Uterus (tissue), 4 donors: ENCODE data around the gene GFOD2. TPM values are rescaled to one million over a fixed set of nuclear protein-coding genes. Genes with fewer than 3 reads are reported as not detected.

Experiments
- DNase-seq, 2 donors: peaks; one replicate each; pipeline ENCODE4 v3.0.0-alpha.2; 2019 to 2020
- H3K27ac ChIP-seq, 2 donors: fragments of 200-600 bp; sonication (generic); 1 replicate in 1 of 2; 2 replicates in 1 of 2; pipeline ENCODE4 v1.5.1; 2016 to 2018
- H3K27me3 ChIP-seq, 2 donors: fragments of 200-600 bp; sonication (generic); one replicate each; pipeline ENCODE4 v1.5.1; 2018 to 2019; ENCODE audit warnings: control low read depth in 1 of 2
- H3K36me3 ChIP-seq, 2 donors: fragments of 200-600 bp; sonication (generic); one replicate each; pipeline ENCODE4 v1.5.1; 2019; ENCODE audit warnings: control low read depth in 1 of 2
- H3K4me1 ChIP-seq, 2 donors: fragments of 200-600 bp; sonication (generic); one replicate each; pipeline ENCODE4 v1.5.1; 2018 to 2019; ENCODE audit warnings: control low read depth in 1 of 2
- H3K4me3 ChIP-seq, 2 donors: fragments of 200-600 bp; sonication (generic); 1 replicate in 1 of 2; 2 replicates in 1 of 2; pipeline ENCODE4 v1.5.1; 2018 to 2019; ENCODE audit warnings: mild to moderate bottlenecking in 1 of 2
- H3K9me3 ChIP-seq, 2 donors: fragments of 200-600 bp; sonication (generic); one replicate each; pipeline ENCODE4 v1.5.1; 2019; ENCODE audit warnings: control low read depth in 1 of 2
- CTCF ChIP-seq, 4 experiments: fragments of 200-600 bp in 2 of 4; fragments of 450-650 bp in 2 of 4; sonication (generic) in 2 of 4; IDR thresholded peaks; one replicate each; pipeline ENCODE4 v1.5.1; 2016 to 2019; ENCODE audit warnings: antibody characterized with exemption in 4 of 4, mild to moderate bottlenecking in 2 of 4, moderate library complexity in 1 of 4
- POLR2A ChIP-seq, 2 donors: fragments of 450-650 bp; IDR thresholded peaks; one replicate each; pipeline ENCODE4 v1.6.1; 2016; ENCODE audit warnings: antibody characterized with exemption in 2 of 2, mild to moderate bottlenecking in 1 of 2, moderate library complexity in 1 of 2
- intact Hi-C: fragments of 100-400 bp; cut with DNase I; formaldehyde crosslinking; loops from one replicate; pipeline ENCODE4 v1.15.1; 2023; ENCODE audit warnings: low total_unique reads
- total RNA-seq, 4 donors: library from RNA; depleted of rRNA in 3 of 4; stranded (reverse); fragments of >200 nt in 3 of 4; gene quantifications; one replicate each; pipeline versions ENCODE4 v1.1.0 to v1.2.4, GENCODE V29; 2014 to 2023
- donor health status: DM: yes; HTN: yes; CAD: no.

The GFOD2 gene
- total RNA-seq, 4 donors from 2014 or later: 11.0 to 28.5 (median 26.3) TPM

DNA sequence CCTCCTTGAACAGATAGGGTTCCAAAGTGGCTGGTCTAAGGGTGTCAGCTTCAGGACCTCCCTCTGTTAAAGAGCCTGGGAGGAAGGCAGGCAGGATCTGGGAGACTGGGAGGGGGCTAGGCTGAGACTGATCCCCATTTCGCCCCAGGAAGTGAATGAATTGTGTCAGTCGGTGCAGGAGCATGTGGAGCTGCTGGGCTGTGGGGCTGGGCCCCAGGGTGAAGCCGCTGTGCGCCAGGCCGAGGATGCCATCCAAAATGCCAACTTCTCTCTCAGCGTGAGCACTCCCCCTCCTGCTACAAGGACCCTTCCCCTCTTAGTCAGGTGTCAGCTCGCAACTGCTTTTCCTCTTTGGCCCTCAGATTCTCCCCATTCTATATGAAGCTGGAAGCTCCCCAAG is 68.1 kb downstream of the GFOD2 start:
- Histone ChIP-seq H3K27ac (no peak overlapping the region), H3K4me3 (no peak overlapping the region), H3K9me3 (no peaks in the 10 kb centered on the region), H3K27me3 (peaks cover 30 to 37% of the 10 kb centered on the region in 2 donors), H3K4me1 (peaks cover 0 to 13% of the 10 kb centered on the region in 2 donors), H3K36me3 (no peaks in the 10 kb centered on the region)
- intact Hi-C loops: no loop called here
- TF ChIP-seq POLR2A (IDR thresholded peaks at IDR 0.05): no peak
- TF ChIP-seq CTCF (IDR thresholded peaks at IDR 0.05): no peak
- peak in 1 of 2 donors; percentile 9 for DNase-seq

DNA sequence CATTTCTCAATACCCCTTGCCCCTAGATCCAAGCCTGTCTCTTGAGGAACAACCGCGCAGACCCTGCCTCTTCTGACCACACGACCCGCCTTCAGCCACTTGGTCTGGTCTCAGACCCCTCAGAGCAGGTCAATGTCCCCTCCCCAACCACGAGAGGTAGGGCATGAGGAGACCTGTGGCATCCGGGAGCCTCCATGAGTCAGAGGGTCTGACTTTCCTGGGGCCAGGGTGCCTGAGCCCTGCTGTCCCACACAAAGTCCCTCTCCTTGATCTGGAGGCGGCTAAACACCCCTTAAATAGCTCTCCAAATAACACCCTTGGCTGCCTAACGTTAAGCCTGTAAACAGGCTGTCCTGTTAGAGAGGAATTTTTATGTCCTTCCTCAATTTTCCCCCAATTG is 69.1 kb downstream of the GFOD2 start:
- DNase-seq: no peak
- intact Hi-C loops: no loop called here
- no peak overlapping the region for H3K4me3 ChIP-seq
- no peaks in the 10 kb centered on the region for H3K36me3 ChIP-seq
- H3K27ac ChIP-seq: no peak overlapping the region
- H3K9me3 ChIP-seq: no peaks in the 10 kb centered on the region
- TF ChIP-seq CTCF (IDR thresholded peaks at IDR 0.05) (no peak), POLR2A (IDR thresholded peaks at IDR 0.05) (no peak)
- H3K27me3 ChIP-seq: peaks cover 33 to 46% of the 10 kb centered on the region in 2 donors
- peaks cover 0 to 15% of the 10 kb centered on the region in 2 donors for H3K4me1 ChIP-seq

DNA sequence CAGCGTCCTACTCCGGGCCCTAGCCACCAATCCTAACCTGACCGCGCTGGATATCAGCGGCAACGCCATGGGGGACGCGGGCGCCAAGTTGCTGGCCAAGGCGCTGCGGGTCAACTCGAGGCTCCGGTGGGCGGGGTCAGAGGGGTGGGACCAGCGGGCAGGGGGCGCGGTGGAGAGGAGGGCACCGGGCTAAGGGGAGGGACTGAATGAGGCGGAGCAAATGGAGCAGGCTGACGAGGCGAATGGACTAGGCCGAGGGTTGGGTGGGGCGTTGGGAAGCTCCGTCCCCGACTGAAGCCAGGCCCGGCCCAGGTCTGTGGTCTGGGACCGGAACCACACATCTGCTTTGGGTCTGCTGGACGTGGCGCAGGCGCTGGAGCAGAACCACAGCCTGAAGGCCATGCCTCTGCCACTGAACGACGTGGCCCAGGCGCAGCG is 69.6 kb downstream of the GFOD2 start:
- Histone ChIP-seq H3K36me3 (no peaks in the 10 kb centered on the region), H3K4me3 (no peak overlapping the region), H3K4me1 (peaks cover 0 to 18% of the 10 kb centered on the region in 2 donors), H3K9me3 (no peaks in the 10 kb centered on the region), H3K27me3 (peaks cover 33 to 41% of the 10 kb centered on the region in 2 donors), H3K27ac (no peak overlapping the region)
- TF ChIP-seq CTCF (IDR thresholded peaks at IDR 0.05) (no peak), POLR2A (IDR thresholded peaks at IDR 0.05) (no peak)
- DNase-seq: no peak
- intact Hi-C loops: no loop called here

DNA sequence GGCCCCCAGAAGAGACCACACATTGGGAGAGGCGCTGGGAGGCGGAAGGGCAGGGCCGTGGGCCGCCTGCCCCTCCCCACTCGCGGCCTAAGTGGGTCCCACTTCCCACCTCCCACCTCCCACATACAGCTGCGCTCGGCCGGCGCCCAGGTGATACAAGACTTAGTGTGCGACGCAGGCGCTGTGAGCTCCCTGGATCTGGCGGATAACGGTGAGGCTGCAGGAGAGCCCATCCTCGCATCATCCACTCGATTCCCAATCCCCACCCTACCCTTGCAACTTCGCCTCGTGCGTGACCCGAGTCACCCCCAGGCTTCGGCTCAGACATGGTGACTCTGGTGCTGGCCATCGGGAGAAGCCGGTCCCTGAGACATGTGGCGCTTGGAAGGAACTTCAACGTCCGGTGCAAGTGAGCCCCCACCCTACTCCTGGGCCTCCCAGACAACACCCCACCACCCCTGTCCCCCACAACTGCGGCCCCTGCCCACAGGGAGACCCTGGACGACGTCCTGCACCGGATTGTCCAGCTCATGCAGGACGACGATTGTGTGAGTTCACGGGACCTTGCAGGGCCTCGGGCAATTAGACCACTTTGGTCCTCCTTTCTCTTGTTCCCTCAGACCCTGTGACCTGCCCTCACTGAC is 70.2 kb downstream of the GFOD2 start:
- intact Hi-C loops: no loop called here
- H3K27me3 ChIP-seq: peaks cover 32 to 35% of the 10 kb centered on the region in 2 donors

More for the DNA sequence above, 70.2 kb downstream of the GFOD2 start:
- TF ChIP-seq POLR2A (IDR thresholded peaks at IDR 0.05) (no peak), CTCF (IDR thresholded peaks at IDR 0.05) (no peak)
- Histone ChIP-seq H3K4me3 (no peak overlapping the region), H3K27ac (no peak overlapping the region), H3K36me3 (no peaks in the 10 kb centered on the region), H3K4me1 (peaks cover 0 to 18% of the 10 kb centered on the region in 2 donors), H3K9me3 (no peaks in the 10 kb centered on the region)
- no peak for DNase-seq
